ENCODE results near the gene GABARAP.

Gene GABARAP

DNA sequence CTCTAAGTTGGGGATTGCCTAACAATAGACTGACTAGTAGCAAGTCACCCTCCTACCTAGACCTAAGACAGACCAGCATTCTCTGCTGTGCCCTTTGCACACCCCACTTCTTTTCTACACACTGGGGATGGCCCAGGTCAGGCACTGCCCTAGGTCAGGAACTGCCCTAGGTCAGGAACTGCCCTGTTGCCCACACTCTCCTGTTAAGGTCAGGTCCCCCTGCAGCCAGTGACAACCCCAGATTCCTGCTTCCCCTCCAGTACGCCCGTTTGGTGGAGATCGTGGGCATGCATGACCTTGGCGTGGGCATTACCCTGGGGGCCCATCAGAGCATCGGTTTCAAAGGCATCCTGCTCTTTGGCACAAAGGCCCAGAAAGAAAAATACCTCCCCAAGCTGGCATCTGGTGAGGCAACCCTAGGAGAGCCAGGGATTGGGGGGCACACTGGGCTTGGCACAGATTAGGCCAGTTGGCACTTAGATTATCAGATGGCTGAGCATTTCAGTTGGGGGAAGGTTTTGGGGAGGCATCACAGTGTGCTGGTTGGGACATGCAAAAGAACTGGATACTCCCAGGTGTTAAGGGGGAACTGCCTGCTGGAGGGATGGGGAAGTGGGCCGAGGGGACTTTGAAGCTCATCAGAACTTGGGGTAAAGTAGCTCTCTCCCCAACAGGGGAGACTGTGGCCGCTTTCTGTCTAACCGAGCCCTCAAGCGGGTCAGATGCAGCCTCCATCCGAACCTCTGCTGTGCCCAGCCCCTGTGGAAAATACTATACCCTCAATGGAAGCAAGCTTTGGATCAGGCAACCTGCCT lies 20.8 kb downstream of the GABARAP start:
- no peak for DNase-seq

DNA sequence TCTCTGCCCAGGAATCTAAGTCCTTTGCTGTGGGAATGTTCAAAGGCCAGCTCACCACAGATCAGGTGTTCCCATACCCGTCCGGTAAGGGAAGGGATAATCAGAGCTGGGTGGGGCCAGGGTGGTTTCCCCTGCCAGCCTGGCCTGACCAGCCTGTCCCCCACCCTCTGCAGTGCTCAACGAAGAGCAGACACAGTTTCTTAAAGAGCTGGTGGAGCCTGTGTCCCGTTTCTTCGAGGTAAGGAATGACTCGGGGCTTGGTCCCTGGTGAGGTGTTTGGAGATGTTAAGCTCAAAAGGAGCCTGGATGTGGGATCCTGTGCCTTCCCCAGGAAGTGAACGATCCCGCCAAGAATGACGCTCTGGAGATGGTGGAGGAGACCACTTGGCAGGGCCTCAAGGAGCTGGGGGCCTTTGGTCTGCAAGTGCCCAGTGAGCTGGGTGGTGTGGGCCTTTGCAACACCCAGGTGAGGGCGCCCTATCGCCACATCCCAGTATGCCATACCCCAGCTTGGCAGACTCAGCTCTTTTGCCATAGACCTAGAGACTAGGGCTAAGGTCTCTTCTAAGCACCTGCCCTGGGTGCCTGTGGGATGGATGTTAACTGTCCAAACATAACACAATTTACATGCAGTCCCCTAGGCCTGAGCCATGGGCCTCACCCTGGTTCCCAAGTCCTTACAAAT lies 21.5 kb downstream of the GABARAP start:
- no peak for DNase-seq

DNA sequence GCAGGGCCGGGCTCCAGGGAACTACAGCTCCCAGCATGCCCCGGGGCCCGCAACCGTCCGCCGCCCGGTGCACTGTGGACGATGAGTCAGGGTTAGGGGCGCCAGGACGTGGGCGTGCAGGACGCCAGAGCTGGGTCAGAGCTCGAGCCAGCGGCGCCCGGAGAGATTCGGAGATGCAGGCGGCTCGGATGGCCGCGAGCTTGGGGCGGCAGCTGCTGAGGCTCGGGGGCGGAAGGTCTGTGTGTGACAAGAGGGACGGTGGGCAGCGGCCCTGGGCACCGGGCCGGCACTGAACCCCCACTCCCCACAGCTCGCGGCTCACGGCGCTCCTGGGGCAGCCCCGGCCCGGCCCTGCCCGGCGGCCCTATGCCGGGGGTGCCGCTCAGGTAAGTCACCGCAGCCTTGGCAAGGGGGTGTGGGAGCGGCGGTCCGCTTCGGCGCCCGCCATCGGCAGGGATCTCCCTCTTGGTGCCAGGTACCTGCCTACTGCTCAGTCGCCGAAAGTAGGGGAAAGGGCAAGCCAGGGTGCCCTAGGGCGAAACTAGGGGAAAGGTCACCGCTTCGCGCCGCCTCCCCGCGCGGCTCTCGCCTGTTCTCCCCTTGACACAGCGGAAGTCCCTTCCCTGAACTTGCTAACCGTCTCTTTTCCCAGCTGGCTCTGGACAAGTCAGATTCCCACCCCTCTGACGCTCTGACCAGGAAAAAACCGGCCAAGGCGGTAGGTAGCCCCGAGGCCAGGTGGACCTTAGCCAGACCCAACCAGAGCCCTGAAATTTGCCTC lies 22.2 kb downstream of the GABARAP start, which contains the start of the genes ACADVL and DLG4:
Gene ACADVL, plus strand, starts transcription at position 127 of the 781 bp plus-strand sequence. Its CDS starts 47 bp downstream, at position 174.
Gene DLG4, minus strand, starts transcription at position 25 of the 781 bp plus-strand sequence.
- DNase-seq, result peak; percentile 42

DNA sequence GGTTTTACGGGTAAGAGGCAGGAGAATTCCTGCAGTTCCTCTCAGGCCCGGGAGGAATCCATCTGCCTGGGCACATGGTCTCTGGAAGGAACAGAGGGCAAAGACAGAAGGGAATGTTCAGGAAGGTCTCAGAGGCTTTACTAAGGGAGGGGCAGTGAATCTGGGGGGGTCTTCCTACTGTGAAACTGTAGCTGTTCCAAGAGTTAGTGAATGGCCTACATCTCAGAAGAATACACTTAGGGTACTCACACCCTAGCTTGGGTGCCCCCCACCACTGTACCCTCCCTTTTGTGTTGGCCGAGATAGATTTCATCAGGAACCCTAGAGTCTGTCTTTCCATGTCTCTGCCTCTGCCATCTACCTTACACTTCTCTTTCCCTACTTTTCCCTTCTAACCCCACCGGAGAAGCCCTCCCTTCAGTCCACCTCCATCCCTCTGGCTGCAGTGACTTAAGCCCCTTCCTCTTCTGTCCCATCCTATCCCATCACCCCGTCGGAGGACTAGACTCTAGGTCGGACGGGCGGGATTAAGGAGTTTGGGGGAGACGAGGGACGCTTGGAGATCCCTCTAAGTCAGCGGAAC lies 22.9 kb downstream of the GABARAP start:
- no peak for DNase-seq

DNA sequence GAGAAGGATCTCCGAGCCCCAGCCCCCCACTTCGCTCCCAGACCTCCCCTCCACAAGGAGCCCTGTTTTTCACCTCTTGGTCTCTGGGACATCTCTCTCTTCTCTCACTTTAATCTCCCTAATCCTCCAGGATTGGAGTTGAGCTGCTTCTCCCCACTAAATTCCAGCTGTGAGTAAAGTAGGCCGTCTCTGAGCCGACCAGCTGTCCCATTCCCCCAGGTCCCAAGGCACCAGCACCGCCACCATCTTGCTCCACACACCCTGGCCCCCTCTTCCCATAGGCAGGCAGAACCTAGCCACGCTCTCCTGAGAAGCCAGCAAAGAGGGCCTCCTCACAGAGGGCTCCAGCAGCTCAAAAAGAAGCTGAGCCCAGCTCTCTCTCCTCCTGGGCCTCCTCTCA lies 23.5 kb downstream of the GABARAP start:
- DNase-seq, result no peak

DNA sequence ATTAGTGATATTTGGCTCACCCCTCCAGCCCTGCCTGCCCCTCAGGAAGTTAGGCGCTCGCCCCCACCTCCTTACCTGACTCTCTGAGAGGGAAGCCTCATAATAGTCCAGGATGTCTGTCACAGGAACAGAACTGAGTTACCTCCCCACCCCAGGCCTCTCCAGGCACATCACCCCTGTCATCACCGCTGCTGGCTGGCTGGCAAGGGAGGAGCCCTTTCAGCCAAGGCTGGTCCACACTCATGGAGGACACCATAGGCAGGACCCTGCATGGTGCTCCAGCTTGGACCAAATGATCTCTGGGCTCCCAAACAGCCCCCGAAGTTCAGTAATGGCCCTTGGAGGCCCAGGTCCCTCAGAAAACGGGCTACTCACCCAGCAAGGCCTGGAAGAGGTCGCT lies 24.1 kb downstream of the GABARAP start:
- no peak for DNase-seq

DNA sequence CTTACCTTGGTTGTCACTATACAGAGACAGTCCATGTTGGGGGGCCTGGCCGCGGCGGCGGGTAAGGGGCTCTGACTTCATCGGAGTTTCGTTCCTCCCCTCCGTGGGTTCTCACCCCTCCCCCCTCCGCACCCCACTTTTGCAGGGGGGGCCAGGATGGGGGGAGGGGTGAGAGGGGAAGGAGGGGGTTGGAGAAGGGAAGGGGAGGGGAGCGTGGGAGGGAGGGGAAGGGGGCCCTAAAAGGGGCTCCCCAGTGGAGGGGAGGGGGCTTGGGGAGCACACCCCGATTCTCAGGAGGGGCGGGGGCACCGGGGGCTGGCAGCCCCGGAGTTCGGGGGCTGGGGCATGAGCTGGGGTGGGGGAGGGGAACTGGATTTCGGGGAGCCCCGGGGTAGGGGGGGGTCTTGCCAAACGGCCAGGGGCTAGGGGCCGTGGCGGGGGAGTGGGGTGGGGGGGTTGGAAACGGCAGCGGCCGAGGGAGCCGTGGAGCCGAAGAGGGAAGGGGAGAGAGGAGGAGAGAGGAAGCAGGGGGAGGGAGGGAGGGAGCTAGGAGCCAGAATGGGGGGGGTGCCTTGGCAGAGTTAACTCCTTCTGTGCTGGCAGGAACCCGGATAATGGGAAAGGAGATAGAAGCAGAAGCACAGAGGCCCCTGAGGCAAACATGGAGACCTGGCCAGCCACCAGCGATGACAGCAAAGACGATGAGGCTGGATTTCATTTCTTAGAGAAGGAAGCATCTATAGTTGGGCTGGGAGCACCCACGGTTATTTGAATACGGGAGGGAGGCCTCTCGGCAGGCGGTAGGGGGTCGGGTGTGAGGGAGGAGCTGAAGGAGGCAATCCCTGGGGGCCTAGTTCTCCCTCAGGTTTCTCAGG lies 24.9 kb downstream of the GABARAP start:
- DNase-seq, result no peak

DNA sequence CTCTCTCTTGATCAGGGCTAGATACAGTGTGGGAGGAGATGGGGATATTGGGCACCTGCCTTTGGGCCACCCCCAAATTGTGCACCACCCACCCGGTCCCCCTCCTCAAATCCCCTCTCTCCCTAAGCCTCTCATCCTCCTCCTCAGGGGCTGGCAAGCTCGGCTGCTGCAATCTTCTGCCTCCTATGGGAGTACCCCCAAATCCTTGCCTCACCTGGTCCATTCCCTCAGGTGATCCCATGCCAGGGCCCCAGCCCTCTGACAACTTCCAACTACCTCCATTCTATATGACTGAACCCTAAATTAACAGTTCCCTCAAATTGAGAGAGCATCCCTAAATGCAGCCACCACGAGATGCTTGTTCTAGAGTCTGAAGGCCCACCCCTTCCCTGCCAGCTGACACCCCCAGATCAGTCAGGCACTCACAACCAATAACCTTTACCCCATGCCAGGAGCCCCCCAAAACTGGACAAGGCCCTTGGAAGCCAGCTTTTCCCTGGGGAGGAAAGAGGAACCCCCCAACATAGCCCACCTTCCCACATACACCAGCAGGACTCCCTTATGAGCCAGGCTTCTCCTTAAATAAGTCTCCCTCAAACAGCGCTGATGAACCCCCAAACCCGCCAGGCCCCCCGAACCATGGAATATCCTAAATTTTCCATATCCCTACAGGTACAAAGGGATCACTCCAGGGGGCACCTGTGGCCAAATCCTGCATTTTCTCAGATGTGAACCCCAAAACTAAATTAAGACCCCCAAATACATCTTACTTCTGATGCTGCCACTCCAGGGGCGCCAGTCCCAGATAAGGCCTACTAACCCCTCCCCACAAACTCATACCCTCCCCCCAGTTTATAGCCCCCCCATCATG lies 25.8 kb downstream of the GABARAP start:
- no peak for DNase-seq

DNA sequence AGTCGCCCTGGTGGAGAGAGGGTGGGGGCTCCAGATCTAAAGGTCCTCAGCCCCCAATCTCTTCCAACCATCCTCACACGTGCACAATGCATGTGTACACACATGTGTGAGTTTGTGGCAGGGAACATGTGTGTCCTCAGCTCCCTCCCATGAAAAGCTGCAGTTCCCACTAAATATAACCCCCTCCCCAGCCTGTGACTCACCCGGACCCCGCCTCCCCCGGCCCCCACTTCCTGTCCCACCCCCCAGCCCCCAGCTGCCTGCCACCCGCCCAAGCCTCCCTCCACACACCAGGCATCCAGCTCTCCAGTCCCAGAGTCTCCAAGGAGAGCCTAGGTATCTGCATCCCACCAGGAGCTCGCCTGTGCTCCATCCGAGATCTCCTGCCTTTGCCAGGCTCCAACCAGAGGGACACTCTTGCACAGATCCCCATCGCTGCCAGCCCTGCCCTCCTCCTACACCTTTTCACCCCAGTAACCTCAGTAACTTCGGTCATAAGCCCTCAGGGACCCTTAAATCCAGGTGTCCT lies 26.5 kb downstream of the GABARAP start:
- DNase-seq, result no peak

DNA sequence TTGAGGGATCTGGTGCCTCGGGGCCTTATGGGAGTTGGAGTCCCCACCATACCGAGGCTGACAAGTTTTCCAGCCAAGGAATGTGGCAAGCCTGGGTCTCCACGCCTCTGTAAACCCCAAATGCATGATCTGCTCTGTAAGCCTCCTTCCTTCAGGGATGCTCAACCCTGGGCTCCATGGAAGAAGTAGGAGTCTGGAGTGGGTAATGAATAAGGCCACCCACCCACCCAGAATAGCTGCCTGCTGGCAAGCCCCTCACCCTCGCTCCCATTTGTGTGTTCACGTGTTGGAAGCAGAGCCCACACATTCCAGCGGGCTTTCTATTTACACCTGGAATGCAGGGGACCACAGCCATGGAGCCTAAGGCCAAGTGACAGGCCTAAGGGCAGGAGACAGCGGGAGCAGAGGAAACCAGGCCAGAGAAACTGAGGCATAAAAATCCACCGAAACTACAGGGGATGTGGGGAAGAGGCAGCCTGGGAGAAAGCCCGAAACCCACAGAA lies 27.1 kb downstream of the GABARAP start:
- no peak for DNase-seq

DNA sequence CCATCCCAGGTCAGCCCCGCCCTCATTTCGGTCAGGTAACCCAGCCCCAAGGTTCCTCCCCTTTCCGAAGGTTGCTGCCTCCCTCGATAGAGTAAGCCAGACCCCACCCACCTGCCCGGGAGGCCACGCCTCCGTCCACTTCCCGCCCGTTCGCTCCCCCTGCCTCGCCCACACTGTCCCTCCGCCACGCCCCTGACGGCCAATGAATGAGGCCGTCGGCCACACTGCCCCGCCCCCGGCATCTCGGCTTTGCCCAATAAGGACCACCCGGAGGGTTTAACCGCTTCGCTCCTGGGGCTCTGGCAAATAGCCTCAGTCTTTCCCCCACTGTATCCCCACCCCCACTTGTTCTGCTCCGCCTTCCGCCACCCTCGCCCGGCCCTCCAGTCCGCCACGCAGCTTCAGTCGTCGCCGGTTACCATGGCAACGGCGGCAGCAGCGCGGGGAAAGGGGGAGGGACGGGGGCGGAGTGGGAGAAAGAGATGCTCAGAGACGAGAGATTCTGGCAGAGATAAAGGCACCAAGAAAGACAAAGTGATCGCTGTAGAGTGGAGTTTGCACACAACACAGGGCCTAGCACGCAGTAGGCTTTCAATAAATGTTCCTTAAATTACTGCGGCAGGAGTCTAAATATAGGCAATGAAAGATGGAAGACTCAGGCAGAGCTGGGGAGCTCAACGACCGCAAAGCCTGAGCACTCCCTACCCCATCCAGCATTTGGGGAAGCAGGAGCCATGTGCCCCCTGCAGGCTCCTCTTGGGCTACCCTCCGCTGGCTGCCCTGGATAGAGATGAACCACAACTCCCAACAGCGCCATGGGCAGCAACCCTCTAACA lies 27.7 kb downstream of the GABARAP start:
- DNase-seq, result peak; percentile 91

DNA sequence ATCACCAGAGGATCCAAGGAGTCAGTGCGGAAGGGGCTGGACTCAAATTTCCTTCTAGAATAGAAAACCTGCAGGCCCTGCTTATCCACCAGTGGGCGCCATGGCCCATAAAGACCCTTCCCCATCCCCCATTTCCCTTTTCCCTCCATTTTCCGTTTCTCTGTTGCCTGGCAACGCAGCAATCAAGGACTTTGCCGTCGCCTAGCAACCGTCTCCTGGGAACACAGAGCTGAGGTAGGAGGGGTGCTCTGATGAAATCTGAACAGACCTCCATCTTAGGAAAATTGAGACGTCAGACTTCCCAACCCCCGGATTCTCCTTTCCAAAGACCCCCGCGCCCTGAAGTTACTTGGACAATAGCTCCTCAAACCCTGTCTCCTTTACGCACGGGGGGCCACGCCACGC lies 28.4 kb downstream of the GABARAP start:
- peak; percentile 83 for DNase-seq

DNA sequence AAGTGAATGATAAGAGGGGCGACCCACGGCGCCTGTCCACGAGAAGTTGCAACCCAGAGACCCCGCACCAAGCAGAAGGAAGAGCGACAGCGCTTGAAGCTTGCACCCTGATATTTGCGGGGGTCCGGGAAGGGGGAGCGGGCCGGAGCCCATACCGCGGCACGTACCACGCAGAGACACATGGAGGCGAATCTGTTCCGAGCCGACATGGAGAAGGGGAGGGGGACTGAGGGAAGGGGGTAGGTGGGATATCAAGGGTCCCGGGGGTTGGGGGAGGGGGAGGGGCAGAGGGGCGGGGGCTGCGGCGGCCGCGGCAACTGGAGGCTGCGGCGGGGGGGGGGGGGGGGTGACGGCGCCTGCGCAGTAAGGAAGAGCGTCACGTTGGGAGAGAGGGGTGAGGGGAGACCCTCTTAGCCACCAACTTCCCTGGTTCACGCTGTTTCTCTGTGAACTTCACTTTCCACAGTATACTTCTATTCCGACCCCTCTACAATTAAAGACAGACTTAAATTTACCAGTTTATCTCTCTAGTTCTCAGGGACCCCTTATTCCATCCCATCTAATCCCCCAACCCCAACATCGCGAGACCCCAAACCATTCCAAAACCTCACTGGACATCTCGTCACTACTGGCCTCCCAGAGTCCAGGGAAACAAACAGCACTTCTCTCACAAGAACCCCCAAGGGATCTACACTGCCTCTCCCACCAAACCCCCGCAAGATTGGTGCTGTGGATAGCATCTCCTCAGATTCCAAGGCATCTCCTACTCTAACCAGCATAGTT lies 30.6 kb downstream of the GABARAP start:
- DNase-seq, result no peak

DNA sequence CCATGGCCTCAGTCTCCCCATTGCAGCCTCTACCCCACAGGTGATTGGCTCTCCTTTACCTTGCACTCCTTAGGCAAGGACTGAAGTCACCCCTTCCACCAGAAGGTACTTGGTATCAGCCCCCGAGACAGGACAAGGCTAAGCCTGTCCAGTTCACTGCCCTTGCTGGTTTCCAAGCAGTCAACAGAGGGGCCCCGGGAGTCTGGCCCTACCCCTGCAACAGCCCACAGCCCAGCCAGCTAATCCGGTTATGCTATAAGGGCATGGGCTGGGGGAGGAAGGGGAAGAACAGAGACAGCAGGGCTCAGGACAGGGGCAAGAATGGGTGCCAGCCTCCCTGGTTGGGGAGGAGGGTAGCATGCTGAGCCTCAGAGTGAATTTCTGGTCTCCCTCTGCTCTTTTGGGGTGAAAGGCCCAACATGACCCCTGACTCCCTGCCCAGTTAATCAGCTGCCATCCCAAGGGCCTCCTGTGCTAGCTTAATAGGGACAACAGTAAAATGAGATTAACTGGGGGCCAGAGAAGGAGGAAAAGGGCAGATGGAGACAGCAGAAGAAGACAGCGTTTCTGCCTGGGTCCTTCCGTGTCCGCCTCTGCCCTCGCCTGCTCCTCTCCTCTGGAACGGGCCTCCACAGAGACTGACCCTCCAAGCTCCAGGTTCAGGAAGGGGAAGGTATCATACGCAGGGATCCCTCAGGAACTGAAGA lies 33.3 kb downstream of the GABARAP start:
- DNase-seq, result no peak

DNA sequence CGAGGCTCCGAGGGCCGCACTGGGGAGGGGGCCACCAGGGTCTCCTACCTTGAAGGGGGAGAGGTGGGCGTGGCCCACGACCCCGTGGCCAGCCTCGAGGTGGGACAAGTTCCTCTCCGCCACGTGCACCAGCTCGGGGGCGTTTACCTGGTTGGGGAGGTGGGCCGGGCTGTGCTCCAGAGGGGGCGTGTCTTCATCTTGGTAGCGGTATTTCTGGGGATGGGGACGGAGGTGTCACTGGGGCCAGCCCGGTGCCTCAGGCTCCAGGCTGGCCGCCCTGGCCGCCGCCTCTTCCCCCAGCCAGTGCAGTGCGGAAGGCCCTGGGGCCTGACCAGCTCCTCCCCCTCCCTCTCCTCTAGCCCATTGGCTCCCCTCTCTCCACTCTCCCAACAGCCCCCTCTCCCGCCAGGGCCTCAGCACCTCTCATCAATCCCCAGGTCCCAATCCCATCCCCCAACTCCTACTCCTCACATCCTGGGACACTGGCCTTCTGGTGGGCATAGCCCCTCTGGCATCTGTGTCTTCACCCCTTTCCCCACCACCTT lies 34.1 kb downstream of the GABARAP start:
- no peak for DNase-seq

DNA sequence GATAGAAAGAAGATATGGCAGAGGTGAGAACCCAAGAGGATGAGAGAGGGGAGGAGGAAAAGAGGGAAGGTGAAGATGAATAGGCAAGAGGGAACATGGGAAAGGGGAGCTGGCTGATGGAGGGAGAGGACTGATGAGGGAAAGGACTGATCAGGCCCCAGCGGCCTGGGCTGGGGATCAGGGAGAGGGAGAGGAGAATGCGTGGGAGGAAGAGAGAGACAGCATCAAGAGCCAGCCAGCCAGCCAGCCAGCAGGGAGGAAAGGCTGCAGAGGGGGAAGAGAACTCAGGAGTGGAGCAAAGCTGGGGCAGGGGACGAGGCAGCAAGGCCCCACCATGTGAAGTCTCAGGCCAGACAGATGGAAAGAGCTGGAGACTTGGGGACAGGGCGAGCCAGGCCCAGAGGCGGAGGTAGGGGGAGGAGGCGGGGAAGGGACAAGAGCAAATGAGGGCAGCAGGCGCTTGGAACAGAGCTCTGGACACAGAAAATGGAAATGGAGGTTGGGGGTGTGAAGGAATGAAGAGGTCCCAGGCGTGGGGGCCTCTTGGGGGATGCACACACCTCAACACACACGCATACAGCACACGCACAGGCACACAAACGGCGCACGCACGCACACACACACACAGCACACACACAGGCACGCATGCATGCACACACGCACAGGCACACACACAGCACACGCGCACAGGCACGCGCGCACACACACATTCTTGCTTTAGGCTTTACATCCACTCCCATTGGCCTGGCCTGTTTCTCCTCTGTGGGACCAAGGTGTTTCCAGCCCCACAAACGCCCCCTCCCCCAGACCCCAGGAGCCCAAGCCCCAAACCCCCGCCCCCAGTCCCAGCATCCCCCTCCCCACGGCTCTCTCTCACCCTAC lies 34.9 kb downstream of the GABARAP start:
- DNase-seq, result no peak

DNA sequence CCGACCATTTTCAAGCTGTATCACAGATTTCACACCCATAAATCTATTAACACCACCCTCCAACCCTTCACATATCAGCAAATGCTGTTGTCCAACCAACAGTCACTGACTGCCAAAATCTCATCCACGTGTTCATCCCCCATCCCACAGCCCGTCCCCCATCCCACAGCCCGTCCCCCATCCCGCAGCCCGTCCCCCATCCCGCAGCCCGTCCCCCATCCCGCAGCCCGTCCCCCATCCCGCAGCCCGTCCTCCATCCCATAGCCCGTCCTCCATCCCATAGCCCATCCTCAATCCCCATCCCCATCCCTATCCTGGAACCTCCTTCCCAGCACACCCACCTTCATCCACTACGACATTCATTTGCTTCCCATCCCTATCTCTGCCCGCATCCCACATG lies 36.7 kb downstream of the GABARAP start:
- DNase-seq, result no peak
